H1 (cell line): ENCODE measurements around the gene SLC25A34. TPM values are rescaled to one million over a fixed set of nuclear protein-coding genes. Genes with fewer than 3 reads are reported as not detected.

Experiments used
- CTCF ChIA-PET: fragments of 300-600 bp; sonication (Branson Sonifier 250); formaldehyde crosslinking; loops from one replicate; lab custom pipeline; 2021; ENCODE audit not compliant: partially characterized antibody; lab: Charles Lee
- POLR2A ChIA-PET: fragments of 300-600 bp; sonication (Branson Sonifier 250); formaldehyde crosslinking; loops from one replicate; lab custom pipeline; 2021; ENCODE audit warnings: inconsistent platforms; ENCODE audit not compliant: partially characterized antibody; lab: Charles Lee
- DNase-seq, 2 experiments: peaks; one replicate each; pipeline versions ENCODE4 v3.0.0 to v3.0.0-alpha.2; 2010 to 2022; ENCODE audit warnings: low spot score in 2 of 2, low read depth in 1 of 2, mixed read lengths in 1 of 2
- FAIRE-seq: peaks from 2 replicates; lab custom pipeline; 2011; peaks lifted over from hg19 to GRCh38; lab: Jason Lieb, UNC
- H2AFZ ChIP-seq: 2 replicates; pipeline ENCODE4 v1.8.1; 2012; ENCODE audit warnings: low read length, inconsistent platforms
- H2AK5ac ChIP-seq: 2 replicates; pipeline ENCODE4 v1.6.1; 2013; ENCODE audit warnings: low read depth, low read length
- H2BK120ac ChIP-seq: replicated peaks from 2 replicates; pipeline ENCODE3; 2013; ENCODE audit warnings: low read depth, low read length, inconsistent platforms
- H2BK12ac ChIP-seq: 2 replicates; pipeline ENCODE4 v1.6.1; 2013; ENCODE audit warnings: low read depth, low read length
- H2BK15ac ChIP-seq: 2 replicates; pipeline ENCODE4 v1.6.1; 2013; ENCODE audit warnings: low read length
- H2BK20ac ChIP-seq: 2 replicates; pipeline ENCODE4 v1.6.1; 2013; ENCODE audit warnings: low read length
- H2BK5ac ChIP-seq: 2 replicates; pipeline ENCODE4 v1.6.1; 2013; ENCODE audit warnings: low read depth, low read length
- H3K14ac ChIP-seq: 2 replicates; pipeline ENCODE4 v1.6.1; 2013; ENCODE audit warnings: inconsistent platforms; ENCODE audit not compliant: insufficient read length
- H3K18ac ChIP-seq: 2 replicates; pipeline ENCODE4 v1.6.1; 2013; ENCODE audit warnings: low read length; ENCODE audit errors: extremely low read depth
- H3K23ac ChIP-seq: 2 replicates; pipeline ENCODE4 v1.6.1; 2013; ENCODE audit warnings: inconsistent platforms; ENCODE audit not compliant: insufficient read length
- H3K23me2 ChIP-seq: 2 replicates; pipeline ENCODE4 v1.6.1; 2013; ENCODE audit warnings: low read depth, low read length
- H3K27ac ChIP-seq: 2 replicates; pipeline ENCODE4 v1.6.1; 2011; ENCODE audit warnings: low read depth, low read length, inconsistent platforms
- H3K27me3 ChIP-seq, 4 experiments: replicated peaks in 1 of 4; 1 replicate in 1 of 4; 2 replicates in 3 of 4; pipeline versions ENCODE4 v1.6.1 to v1.8.1; 2011 to 2013; ENCODE audit warnings: low read length in 3 of 4, mild to moderate bottlenecking in 3 of 4, inconsistent platforms in 2 of 4, mixed read lengths in 2 of 4, moderate library complexity in 1 of 4; ENCODE audit not compliant: control insufficient read depth in 3 of 4, insufficient read depth in 3 of 4; ENCODE audit errors: extremely low read depth in 1 of 4
- H3K36me3 ChIP-seq, 4 experiments: 2 replicates each; pipeline versions ENCODE4 v1.6.1 to v1.8.1; 2011 to 2013; ENCODE audit warnings: mild to moderate bottlenecking in 4 of 4, low read length in 3 of 4, moderate library complexity in 2 of 4, control low read depth in 1 of 4, inconsistent platforms in 1 of 4; ENCODE audit not compliant: insufficient read depth in 4 of 4, control insufficient read depth in 2 of 4
- H3K4ac ChIP-seq: replicated peaks from 2 replicates; pipeline ENCODE3; 2013; ENCODE audit warnings: low read length, low read depth, mixed read lengths, inconsistent platforms; ENCODE audit not compliant: insufficient read length
- H3K4me1 ChIP-seq, 4 experiments: replicated peaks in 1 of 4; 1 replicate in 1 of 4; 2 replicates in 3 of 4; pipeline versions ENCODE4 v1.6.1 to v1.8.1; 2011 to 2013; ENCODE audit warnings: low read length in 3 of 4, inconsistent platforms in 2 of 4, mixed read lengths in 1 of 4; ENCODE audit not compliant: insufficient read depth in 4 of 4, control insufficient read depth in 3 of 4
- H3K4me2 ChIP-seq, 2 experiments: 2 replicates each; pipeline versions ENCODE4 v1.6.1 to v1.8.1; 2011 to 2013; ENCODE audit warnings: low read depth in 2 of 2, low read length in 2 of 2, control low read depth in 1 of 2, inconsistent platforms in 1 of 2, mild to moderate bottlenecking in 1 of 2; ENCODE audit not compliant: insufficient read depth in 1 of 2
- H3K4me3 ChIP-seq, 4 experiments: fragments of 200-600, 300-600 bp in 1 of 4; sonication (generic), shearing (Covaris generic), sonication (Bioruptor Twin) in 1 of 4; 2 replicates each; pipeline versions ENCODE4 v1.5.1 to v1.8.1; 2011 to 2016; ENCODE audit warnings: low read length in 4 of 4, low read depth in 3 of 4, control low read depth in 2 of 4, inconsistent platforms in 2 of 4, mild to moderate bottlenecking in 2 of 4, mixed read lengths in 1 of 4, moderate library complexity in 1 of 4; ENCODE audit not compliant: insufficient read depth in 2 of 4; ENCODE audit errors: extremely low read depth in 1 of 4
- H3K56ac ChIP-seq: replicated peaks from 2 replicates; pipeline ENCODE3; 2013; ENCODE audit warnings: low read depth, mild to moderate bottlenecking, mixed read lengths, low read length, inconsistent platforms; ENCODE audit not compliant: insufficient read length
- H3K79me1 ChIP-seq: 2 replicates; pipeline ENCODE4 v1.6.1; 2013; ENCODE audit warnings: low read depth, low read length, control low read depth
- H3K79me2 ChIP-seq, 2 experiments: 2 replicates each; pipeline versions ENCODE4 v1.6.1 to v1.8.1; 2012 to 2013; ENCODE audit warnings: low read length in 2 of 2, mild to moderate bottlenecking in 2 of 2, inconsistent platforms in 1 of 2; ENCODE audit not compliant: insufficient read depth in 2 of 2, control insufficient read depth in 1 of 2
- H3K9ac ChIP-seq, 4 experiments: replicated peaks in 1 of 4; 1 replicate in 1 of 4; 2 replicates in 3 of 4; pipeline versions ENCODE4 v1.6.1 to v1.8.1; 2011 to 2013; ENCODE audit warnings: low read depth in 3 of 4, low read length in 3 of 4, control low read depth in 2 of 4, mild to moderate bottlenecking in 2 of 4, moderate library complexity in 2 of 4, inconsistent platforms in 1 of 4; ENCODE audit errors: extremely low read depth in 1 of 4
- H3K9me3 ChIP-seq, 2 experiments: 2 replicates each; pipeline versions ENCODE4 v1.6.1 to v1.8.1; 2012 to 2013; ENCODE audit warnings: mild to moderate bottlenecking in 2 of 2, moderate library complexity in 2 of 2, control low read depth in 1 of 2, inconsistent platforms in 1 of 2, low read depth in 1 of 2, low read length in 1 of 2, mixed read lengths in 1 of 2; ENCODE audit not compliant: insufficient read depth in 2 of 2
- H4K20me1 ChIP-seq, 2 experiments: replicated peaks in 1 of 2; 2 replicates each; pipeline versions ENCODE3 to v1.8.1; 2011 to 2013; ENCODE audit warnings: inconsistent platforms in 2 of 2, low read length in 2 of 2, mild to moderate bottlenecking in 1 of 2; ENCODE audit not compliant: insufficient read depth in 2 of 2, control insufficient read depth in 1 of 2
- H4K5ac ChIP-seq: 2 replicates; pipeline ENCODE4 v1.6.1; 2013; ENCODE audit warnings: low read length, low read depth, mixed read lengths, inconsistent platforms; ENCODE audit not compliant: insufficient read length
- H4K8ac ChIP-seq: 2 replicates; pipeline ENCODE4 v1.8.0; 2013; ENCODE audit warnings: mild to moderate bottlenecking, moderate library complexity, low read length, inconsistent platforms; ENCODE audit not compliant: insufficient read depth; ENCODE audit errors: extremely low read depth
- H4K91ac ChIP-seq: replicated peaks from 2 replicates; pipeline ENCODE3; 2013; ENCODE audit warnings: low read length, mixed read lengths, inconsistent platforms; ENCODE audit not compliant: insufficient read length
- BACH1 ChIP-seq: IDR thresholded peaks from 2 replicates; pipeline ENCODE4 v1.6.1; 2012; ENCODE audit warnings: low read length, improper control_type of control experiment
- BRCA1 ChIP-seq: IDR thresholded peaks from 2 replicates; pipeline ENCODE4 v1.6.1; 2012; ENCODE audit warnings: low read depth, low read length, improper control_type of control experiment
- CREB1 ChIP-seq: IDR thresholded peaks from 2 replicates; pipeline ENCODE4 v1.6.1; 2012; ENCODE audit warnings: inconsistent platforms
- CTBP2 ChIP-seq: IDR thresholded peaks from 2 replicates; pipeline ENCODE4 v1.7.0; 2011; ENCODE audit warnings: borderline replicate concordance, mild to moderate bottlenecking, moderate library complexity, mixed read lengths, low read length; ENCODE audit not compliant: insufficient read depth, insufficient read length
- FOSL1 ChIP-seq: IDR thresholded peaks from 2 replicates; pipeline ENCODE4 v1.6.1; 2011; ENCODE audit warnings: mild to moderate bottlenecking, low read depth, low read length, moderate library complexity; ENCODE audit not compliant: insufficient read depth
- NANOG ChIP-seq: IDR thresholded peaks from 2 replicates; pipeline ENCODE4 v1.6.1; 2011; ENCODE audit warnings: low read length, low read depth, mild to moderate bottlenecking, inconsistent platforms; ENCODE audit not compliant: insufficient read depth, poor library complexity, severe bottlenecking
- SIX5 ChIP-seq: IDR thresholded peaks from 2 replicates; pipeline ENCODE4 v1.6.1; 2011; ENCODE audit warnings: mild to moderate bottlenecking, low read depth, low read length
- SP4 ChIP-seq: IDR thresholded peaks from 2 replicates; pipeline ENCODE4 v1.6.1; 2012; ENCODE audit warnings: low read length, inconsistent platforms
- SRF ChIP-seq: IDR thresholded peaks from 2 replicates; pipeline ENCODE4 v1.6.1; 2011; ENCODE audit warnings: mild to moderate bottlenecking, low read depth, low read length, moderate library complexity
- SUZ12 ChIP-seq: fragments of 200-600 bp; sonication (generic); IDR thresholded peaks from 2 replicates; pipeline ENCODE4 v1.6.1; 2012; ENCODE audit warnings: mild to moderate bottlenecking, inconsistent platforms, low read length, moderate library complexity, mixed read lengths
- ZNF274 ChIP-seq: IDR thresholded peaks from 2 replicates; pipeline ENCODE4 v1.7.0; 2012; ENCODE audit warnings: low read length, borderline replicate concordance; ENCODE audit errors: extremely low read depth
- WGBS, 2 experiments: shearing (Covaris generic) in 1 of 2; methylation state at CpG; one replicate each; pipeline versions ENCODE4 v1.1.6 to v1.1.7; 2013 to 2015; ENCODE audit warnings: low lambda C conversion rate in 2 of 2, mixed read lengths in 2 of 2, inconsistent platforms in 1 of 2, low coverage in 1 of 2, missing lambda C conversion rate in 1 of 2; ENCODE audit not compliant: insufficient replicate concordance in 2 of 2, insufficient coverage in 1 of 2, insufficient read length in 1 of 2; ENCODE audit errors: extremely low coverage in 1 of 2, missing lambda C conversion rate in 1 of 2; 5-methylcytosine and 5-hydroxymethylcytosine counted together
- polyA plus RNA-seq, 7 experiments: library from polyadenylated mRNA; depleted of rRNA in 3 of 7; stranded (reverse) in 5 of 7; unstranded in 2 of 7; fragments of >200 nt in 5 of 7; fragments of 200-250 nt in 2 of 7; gene quantifications; 1 replicate in 5 of 7; 2 replicates in 1 of 7; 4 replicates in 1 of 7; pipeline versions ENCODE4 v1.2.1 to v1.2.3, GENCODE V29; 2011 to 2013; ENCODE audit warnings: missing spikeins in 2 of 7, mixed read lengths in 2 of 7
- total RNA-seq: library from RNA; stranded (reverse); fragmentation: NEBNext Ultra II Directional; extraction: Animal tissue kit (Norgen Biotek cat#: 25700); gene quantifications from 2 replicates; pipeline ENCODE4 v1.2.1, GENCODE V29; 2021
- TF ChIP-seq, protein P1 (sequence below): IDR thresholded peaks from 2 replicates; pipeline ENCODE4 v1.6.1; 2012; ENCODE audit warnings: inconsistent platforms
- TF ChIP-seq, protein P2 (sequence below): IDR thresholded peaks from 2 replicates; pipeline ENCODE4 v1.6.1; 2011; ENCODE audit warnings: low read length, improper control_type of control experiment

SLC25A34 gene
- total and polyA plus RNA-seq, 2 of the 8 experiments (the other 6 are each of a cell fraction or from before 2014, with no cell fraction given), result 0.48 to 0.62 TPM

DNA sequence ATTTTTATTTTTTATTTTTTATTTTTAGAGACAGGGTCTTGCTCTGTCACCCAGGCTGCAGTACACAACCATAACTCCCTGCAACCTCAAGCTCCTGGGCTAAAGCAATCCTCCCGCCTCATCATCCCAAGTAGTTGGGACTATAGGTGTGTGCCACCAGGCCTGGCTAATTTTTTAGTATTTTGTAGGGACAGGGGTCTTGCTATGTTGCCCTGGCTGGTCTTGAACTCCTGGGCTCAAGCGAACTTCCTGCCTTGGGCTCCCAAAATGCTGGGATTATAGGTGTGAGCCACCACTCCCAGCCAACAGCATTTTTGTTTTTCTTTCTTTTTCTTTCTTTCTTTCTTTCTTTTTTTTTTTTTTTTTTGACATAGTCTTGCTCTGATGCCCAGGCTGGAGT lies 37.9 kb upstream of the SLC25A34 start:
- no peak for TF ChIP-seq FOSL1
- TF ChIP-seq, protein P1, sequence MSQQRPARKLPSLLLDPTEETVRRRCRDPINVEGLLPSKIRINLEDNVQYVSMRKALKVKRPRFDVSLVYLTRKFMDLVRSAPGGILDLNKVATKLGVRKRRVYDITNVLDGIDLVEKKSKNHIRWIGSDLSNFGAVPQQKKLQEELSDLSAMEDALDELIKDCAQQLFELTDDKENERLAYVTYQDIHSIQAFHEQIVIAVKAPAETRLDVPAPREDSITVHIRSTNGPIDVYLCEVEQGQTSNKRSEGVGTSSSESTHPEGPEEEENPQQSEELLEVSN, result no peak
- TF ChIP-seq NANOG, result no peak
- TF ChIP-seq CTBP2, result no peak
- no peak for TF ChIP-seq BACH1
- TF ChIP-seq BRCA1, result no peak
- no peak for TF ChIP-seq SP4
- TF ChIP-seq SUZ12, result no peak
- TF ChIP-seq, protein P2, sequence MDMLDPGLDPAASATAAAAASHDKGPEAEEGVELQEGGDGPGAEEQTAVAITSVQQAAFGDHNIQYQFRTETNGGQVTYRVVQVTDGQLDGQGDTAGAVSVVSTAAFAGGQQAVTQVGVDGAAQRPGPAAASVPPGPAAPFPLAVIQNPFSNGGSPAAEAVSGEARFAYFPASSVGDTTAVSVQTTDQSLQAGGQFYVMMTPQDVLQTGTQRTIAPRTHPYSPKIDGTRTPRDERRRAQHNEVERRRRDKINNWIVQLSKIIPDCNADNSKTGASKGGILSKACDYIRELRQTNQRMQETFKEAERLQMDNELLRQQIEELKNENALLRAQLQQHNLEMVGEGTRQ, result no peak
- TF ChIP-seq SIX5, result no peak
- TF ChIP-seq SRF, result no peak
- TF ChIP-seq ZNF274, result no peak
- no peak for TF ChIP-seq CREB1
- TF ChIP-seq, all 59 proteins: peak for 0
- POLR2A ChIA-PET, result interaction anchor here (1.1 kb wide), 1 partner anchor 11 kb away, joined by 5 read pairs; no protein-coding TSS in a partner anchor
- Histone ChIP-seq H2BK120ac (no peak overlapping the region), H3K79me1 (peaks cover 5% of the 10 kb centered on the region), H3K36me3 (no peaks in the 10 kb centered on the region), H3K4ac (no peak overlapping the region), H4K91ac (no peak overlapping the region), H3K56ac (no peak overlapping the region), H3K9ac (no peak overlapping the region), H4K5ac (no peak overlapping the region), H3K23me2 (no peaks in the 10 kb centered on the region), H4K20me1 (peaks cover 3 to 6% of the 10 kb centered on the region in 2 experiments), H2AFZ (no peak overlapping the region), H2AK5ac (no peak overlapping the region), H2BK15ac (no peak overlapping the region), H3K4me1 (no peaks in the 10 kb centered on the region), H2BK5ac (no peak overlapping the region), H3K27me3 (no peaks in the 10 kb centered on the region), H4K8ac (no peak overlapping the region), H3K79me2 (peaks cover 0 to 9% of the 10 kb centered on the region in 2 experiments; a peak in 1 of 4 replicates), H3K18ac (no peak overlapping the region), H3K4me2 (no peak overlapping the region), H2BK12ac (no peak overlapping the region), H3K4me3 (no peak overlapping the region), H3K27ac (no peak overlapping the region), H3K14ac (no peak overlapping the region), H3K9me3 (no peaks in the 10 kb centered on the region), H3K23ac (no peak overlapping the region), H2BK20ac (no peak overlapping the region)
- no peak for DNase-seq
- CTCF ChIA-PET, result interaction anchor here (1.4 to 2.7 kb wide), 3 partner anchors 8 to 40 kb away, joined by 4 to 15 read pairs (median 6); no protein-coding TSS in a partner anchor
- 93% methylated on average over 2 of the region's 2 CpGs; no CpG with 5 or more reads in 1 of the 2 experiments for WGBS, 2 experiments
- FAIRE-seq, result no peak
